Choroid plexus epithelial cell (primary cell): ENCODE measurements around the gene PPIL3.
"Not testable (repeated sequence)": the region's sequence is repeated elsewhere in the genome, so short reads cannot be mapped to it uniquely, and the experiment has no call there.

ENCODE experiments used
- DNase-seq: peaks from one replicate; pipeline ENCODE4 v3.0.0-alpha.2; 2010; ENCODE audit warnings: low read depth
- H3K4me3 ChIP-seq: 2 replicates; pipeline ENCODE4 v1.5.1; 2011; ENCODE audit warnings: low read depth, mild to moderate bottlenecking, control low read depth, low read length, moderate library complexity
- TF ChIP-seq, protein P1 (sequence below): conservative IDR thresholded peaks from 2 replicates; pipeline ENCODE4 v1.5.1; 2011; ENCODE audit warnings: low read depth, mild to moderate bottlenecking, control low read depth, inconsistent platforms, low read length, moderate library complexity

The PPIL3 gene

DNA sequence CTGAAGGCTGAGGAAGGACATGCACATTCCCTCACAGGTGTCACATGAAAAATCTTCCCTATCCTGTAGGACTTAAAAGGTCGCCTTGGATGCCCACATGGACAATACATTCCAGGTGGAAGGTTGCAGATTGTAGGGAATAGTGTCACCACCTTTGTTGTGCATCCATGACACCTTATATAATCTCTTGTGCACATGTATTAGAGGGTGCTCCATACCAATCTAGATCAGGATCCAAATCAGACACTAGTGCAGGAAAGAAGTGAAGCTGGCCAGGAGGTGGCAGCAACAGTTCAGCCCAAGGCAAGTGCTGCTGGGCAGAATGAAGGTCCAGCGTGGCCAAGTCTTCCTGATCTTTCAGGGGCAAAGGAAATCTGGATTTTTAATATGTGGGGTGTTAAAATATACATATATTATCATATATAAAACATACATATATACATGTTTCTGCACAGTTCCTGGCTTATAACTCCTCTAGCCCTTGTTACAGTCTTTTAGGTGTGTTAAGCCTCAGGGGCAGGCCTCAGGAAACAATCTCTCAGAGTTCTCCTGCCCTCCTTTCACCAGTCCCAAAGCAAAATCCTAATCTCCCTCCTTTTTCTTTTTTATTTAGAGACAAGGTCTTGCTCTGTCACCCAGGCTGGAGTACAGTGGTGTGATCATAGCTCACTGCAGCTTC lies 16.9 kb upstream of the PPIL3 start:
- no peak overlapping the region for H3K4me3 ChIP-seq
- DNase-seq: peak; percentile 88
- TF ChIP-seq, protein P1, sequence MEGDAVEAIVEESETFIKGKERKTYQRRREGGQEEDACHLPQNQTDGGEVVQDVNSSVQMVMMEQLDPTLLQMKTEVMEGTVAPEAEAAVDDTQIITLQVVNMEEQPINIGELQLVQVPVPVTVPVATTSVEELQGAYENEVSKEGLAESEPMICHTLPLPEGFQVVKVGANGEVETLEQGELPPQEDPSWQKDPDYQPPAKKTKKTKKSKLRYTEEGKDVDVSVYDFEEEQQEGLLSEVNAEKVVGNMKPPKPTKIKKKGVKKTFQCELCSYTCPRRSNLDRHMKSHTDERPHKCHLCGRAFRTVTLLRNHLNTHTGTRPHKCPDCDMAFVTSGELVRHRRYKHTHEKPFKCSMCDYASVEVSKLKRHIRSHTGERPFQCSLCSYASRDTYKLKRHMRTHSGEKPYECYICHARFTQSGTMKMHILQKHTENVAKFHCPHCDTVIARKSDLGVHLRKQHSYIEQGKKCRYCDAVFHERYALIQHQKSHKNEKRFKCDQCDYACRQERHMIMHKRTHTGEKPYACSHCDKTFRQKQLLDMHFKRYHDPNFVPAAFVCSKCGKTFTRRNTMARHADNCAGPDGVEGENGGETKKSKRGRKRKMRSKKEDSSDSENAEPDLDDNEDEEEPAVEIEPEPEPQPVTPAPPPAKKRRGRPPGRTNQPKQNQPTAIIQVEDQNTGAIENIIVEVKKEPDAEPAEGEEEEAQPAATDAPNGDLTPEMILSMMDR: peak; percentile 92

DNA sequence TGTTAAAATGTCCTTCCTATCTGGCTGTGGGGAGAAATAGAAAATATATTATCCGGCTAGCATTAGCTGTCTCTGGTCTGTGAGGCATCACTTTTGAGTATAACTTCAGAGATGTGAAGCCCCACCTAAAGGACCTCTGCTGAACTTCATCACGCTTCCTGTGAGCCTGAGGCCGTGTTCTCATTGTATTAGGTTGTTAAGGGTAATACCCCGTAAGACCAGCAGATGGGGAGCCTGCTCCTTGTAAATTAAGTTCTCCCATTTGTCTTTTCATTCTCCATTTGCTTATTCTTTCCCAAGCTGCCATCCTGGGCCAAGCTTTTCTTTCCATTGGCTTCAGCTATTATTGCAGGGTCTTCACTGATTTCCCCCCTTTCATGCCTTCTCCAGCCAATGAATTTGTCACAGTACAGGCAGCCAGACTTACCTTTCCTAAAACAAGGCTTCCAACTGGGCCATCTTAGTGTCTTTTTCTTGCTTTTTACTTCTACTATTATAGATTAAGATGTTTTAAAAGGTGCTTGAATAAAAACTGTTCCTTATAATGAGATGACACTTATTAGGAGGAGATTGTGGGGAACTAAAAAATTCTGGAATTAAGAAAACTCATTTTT lies 12.7 kb upstream of the PPIL3 start:
- DNase-seq: peak; percentile 96
- TF ChIP-seq, protein P1: peak; percentile 85
- H3K4me3 ChIP-seq: no peak overlapping the region

DNA sequence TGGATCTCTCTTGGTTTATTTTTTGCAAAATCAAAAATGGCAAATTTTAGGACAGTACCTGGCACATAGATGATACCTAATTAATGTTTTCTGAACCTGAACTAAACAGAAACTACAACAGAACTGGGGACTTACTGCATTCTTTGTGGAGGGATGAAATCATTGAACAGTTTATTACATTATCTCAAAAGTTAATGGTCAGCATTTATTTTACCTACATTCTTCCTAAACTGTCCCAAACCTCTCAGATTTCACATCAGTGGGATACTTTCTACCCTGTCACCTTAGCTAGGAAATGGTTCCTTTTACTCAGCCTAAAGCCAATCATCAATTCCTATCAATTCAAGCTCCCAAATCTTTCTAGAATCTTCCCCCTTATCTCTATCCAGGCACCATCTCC lies 10.6 kb upstream of the PPIL3 start:
- no peak overlapping the region for H3K4me3 ChIP-seq
- TF ChIP-seq, protein P1: no peak
- no peak for DNase-seq

DNA sequence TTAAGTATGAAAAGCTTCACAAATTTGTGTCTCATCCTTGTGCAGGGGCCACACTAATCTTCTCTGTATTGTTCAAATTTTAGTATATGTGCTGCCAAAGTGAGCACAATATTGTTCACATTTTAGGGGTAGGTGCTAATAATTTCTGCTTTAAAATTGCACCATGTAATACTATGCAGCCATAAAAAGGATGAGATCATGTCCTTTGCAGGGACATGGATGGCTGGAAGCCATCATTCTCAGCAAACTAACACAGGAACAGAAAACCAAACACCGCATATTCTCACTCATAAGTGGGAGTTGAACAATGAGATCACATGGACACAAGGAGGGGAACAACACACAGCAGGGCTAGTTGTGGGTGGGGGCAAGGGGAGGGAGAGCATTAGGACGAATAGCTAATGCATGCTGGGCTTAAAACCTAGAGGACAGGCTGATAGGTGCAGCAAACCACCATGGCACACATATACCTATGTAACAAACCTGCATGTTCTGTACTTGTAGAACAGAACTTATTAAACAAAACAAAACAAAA lies 7.1 kb downstream of the PPIL3 start:
- not testable (repeated sequence) for H3K4me3 ChIP-seq, DNase-seq

DNA sequence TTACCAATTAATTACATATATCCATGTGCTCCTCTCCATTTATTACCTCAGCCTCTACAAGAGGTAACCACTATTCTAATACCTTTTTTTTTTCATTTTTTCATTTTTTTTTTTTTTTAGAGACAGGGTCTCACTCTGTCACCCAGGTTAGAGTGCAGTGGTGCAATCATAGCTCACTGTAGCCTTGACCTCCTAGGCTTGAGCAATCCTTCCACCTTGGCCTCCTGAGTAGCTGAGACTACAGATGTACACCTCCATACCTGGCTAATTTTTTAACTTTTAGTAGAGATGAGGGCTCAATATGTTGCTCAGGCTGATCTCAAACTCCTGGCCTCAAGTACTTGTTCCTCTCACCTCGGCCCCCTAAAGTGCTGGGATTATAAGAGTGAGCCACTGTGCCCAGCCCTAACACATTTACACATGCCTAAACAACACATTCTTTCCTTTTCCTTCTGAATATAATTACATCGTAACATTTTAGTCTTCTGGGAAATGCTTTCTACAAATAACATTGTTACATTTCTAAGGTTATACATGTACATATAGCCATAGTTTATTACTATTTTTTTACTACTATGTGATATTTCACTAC lies 10.5 kb downstream of the PPIL3 start:
- H3K4me3 ChIP-seq: no peak overlapping the region
- TF ChIP-seq, protein P1: no peak
- DNase-seq: no peak

DNA sequence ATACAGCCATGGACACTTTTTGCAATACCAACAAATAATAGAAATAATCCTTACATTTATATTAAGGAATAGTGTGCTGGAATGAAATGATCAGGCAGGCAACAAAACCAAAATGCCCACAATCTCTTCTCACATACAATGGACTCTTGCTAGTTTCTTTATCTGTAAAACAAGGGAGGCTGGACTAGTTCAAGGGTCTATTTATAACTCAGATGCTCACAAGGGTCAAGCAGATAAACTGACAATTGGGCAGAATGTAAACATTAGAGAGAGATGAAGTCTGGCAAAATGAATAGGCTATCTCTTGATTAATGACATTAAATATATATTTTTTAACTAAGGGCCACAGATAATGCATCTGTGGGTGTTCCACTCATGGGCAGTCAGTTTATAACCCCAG lies 11.4 kb downstream of the PPIL3 start:
- no peak for DNase-seq
- no peak overlapping the region for H3K4me3 ChIP-seq
- TF ChIP-seq, protein P1: no peak

DNA sequence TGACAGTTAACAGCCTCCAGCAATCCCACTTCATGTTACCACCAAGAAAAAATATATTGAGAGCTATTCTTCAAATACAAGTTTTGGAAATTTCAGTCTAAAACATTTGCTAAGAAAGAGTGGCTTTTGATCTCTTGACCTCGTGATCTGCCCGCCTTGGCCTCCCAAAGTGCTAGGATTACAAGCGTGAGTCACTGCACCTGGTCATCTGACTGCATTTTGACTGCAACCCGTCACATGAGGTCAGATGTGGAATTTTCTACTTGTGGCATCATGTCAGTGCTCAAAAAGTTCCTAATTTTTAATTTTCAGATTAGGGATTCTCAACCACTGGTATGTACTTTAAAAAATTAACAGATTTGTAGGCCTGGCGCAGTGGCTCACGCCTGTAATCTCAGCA lies 15.3 kb downstream of the PPIL3 start:
- DNase-seq: no peak
- no peak overlapping the region for H3K4me3 ChIP-seq
- TF ChIP-seq, protein P1: no peak
